Measurements from ENCODE around the gene WRAP53. TPM values are rescaled to one million over a fixed set of nuclear protein-coding genes. Genes with fewer than 3 reads are reported as not detected.

Gene WRAP53
- total and polyA plus RNA-seq, 10 of the 15 experiments (the other 5 are each of a cell fraction or from before 2014, with no cell fraction given) = 1.9 to 42.0 (median 21.9) TPM

DNA sequence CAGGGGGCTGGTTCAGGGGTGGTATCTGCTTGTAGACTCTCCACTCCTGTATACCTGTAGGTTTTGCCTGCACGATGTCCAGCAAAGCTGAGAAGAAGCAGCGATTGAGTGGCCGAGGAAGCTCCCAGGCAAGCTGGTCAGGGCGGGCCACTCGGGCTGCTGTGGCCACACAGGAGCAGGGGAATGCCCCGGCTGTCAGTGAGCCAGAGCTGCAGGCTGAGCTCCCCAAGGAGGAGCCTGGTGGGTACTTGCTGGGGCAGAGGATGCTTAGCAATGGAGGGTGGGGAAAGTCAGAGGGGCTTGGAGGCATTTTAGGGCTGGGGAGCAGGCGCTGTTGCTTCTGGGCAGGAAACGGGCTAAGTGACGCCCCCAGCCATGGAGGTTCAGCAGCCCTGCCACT lies 31.4 kb downstream of the WRAP53 start:
- BruUV-seq (replicated peaks) = no TSS peak
- TF ChIP-seq SUZ12 (IDR thresholded peaks at IDR 0.05; ENCODE audit: unreplicated experiment) = no peak
- no peak for TF ChIP-seq CREB1 (IDR thresholded peaks at IDR 0.05; ENCODE audit: low read depth)
- TF ChIP-seq, protein P1, sequence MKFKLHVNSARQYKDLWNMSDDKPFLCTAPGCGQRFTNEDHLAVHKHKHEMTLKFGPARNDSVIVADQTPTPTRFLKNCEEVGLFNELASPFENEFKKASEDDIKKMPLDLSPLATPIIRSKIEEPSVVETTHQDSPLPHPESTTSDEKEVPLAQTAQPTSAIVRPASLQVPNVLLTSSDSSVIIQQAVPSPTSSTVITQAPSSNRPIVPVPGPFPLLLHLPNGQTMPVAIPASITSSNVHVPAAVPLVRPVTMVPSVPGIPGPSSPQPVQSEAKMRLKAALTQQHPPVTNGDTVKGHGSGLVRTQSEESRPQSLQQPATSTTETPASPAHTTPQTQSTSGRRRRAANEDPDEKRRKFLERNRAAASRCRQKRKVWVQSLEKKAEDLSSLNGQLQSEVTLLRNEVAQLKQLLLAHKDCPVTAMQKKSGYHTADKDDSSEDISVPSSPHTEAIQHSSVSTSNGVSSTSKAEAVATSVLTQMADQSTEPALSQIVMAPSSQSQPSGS (IDR thresholded peaks at IDR 0.05; ENCODE audit: low read length) = no peak
- no peak for TF ChIP-seq YY1 (IDR thresholded peaks at IDR 0.05; ENCODE audit: low read depth, low read length)
- TF ChIP-seq CBFB (IDR thresholded peaks at IDR 0.05; ENCODE audit: low read depth) = no peak
- TF ChIP-seq, protein P2, sequence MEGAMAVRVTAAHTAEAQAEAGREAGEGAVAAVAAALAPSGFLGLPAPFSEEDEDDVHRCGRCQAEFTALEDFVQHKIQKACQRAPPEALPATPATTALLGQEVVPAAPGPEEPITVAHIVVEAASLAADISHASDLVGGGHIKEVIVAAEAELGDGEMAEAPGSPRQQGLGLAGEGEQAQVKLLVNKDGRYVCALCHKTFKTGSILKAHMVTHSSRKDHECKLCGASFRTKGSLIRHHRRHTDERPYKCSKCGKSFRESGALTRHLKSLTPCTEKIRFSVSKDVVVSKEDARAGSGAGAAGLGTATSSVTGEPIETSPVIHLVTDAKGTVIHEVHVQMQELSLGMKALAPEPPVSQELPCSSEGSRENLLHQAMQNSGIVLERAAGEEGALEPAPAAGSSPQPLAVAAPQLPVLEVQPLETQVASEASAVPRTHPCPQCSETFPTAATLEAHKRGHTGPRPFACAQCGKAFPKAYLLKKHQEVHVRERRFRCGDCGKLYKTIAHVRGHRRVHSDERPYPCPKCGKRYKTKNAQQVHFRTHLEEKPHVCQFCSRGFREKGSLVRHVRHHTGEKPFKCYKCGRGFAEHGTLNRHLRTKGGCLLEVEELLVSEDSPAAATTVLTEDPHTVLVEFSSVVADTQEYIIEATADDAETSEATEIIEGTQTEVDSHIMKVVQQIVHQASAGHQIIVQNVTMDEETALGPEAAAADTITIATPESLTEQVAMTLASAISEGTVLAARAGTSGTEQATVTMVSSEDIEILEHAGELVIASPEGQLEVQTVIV (IDR thresholded peaks at IDR 0.05; ENCODE audit: borderline replicate concordance, partially characterized antibody) = no peak
- TF ChIP-seq, protein P3, sequence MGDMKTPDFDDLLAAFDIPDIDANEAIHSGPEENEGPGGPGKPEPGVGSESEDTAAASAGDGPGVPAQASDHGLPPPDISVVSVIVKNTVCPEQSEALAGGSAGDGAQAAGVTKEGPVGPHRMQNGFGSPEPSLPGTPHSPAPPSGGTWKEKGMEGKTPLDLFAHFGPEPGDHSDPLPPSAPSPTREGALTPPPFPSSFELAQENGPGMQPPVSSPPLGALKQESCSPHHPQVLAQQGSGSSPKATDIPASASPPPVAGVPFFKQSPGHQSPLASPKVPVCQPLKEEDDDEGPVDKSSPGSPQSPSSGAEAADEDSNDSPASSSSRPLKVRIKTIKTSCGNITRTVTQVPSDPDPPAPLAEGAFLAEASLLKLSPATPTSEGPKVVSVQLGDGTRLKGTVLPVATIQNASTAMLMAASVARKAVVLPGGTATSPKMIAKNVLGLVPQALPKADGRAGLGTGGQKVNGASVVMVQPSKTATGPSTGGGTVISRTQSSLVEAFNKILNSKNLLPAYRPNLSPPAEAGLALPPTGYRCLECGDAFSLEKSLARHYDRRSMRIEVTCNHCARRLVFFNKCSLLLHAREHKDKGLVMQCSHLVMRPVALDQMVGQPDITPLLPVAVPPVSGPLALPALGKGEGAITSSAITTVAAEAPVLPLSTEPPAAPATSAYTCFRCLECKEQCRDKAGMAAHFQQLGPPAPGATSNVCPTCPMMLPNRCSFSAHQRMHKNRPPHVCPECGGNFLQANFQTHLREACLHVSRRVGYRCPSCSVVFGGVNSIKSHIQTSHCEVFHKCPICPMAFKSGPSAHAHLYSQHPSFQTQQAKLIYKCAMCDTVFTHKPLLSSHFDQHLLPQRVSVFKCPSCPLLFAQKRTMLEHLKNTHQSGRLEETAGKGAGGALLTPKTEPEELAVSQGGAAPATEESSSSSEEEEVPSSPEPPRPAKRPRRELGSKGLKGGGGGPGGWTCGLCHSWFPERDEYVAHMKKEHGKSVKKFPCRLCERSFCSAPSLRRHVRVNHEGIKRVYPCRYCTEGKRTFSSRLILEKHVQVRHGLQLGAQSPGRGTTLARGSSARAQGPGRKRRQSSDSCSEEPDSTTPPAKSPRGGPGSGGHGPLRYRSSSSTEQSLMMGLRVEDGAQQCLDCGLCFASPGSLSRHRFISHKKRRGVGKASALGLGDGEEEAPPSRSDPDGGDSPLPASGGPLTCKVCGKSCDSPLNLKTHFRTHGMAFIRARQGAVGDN (IDR thresholded peaks at IDR 0.05) = no peak
- TF ChIP-seq BCL3 (IDR thresholded peaks at IDR 0.05; ENCODE audit: borderline replicate concordance, insufficient read depth, low read depth, low read length, poor library complexity, severe bottlenecking) = no peak
- no peak for TF ChIP-seq HDAC6 (IDR thresholded peaks at IDR 0.05; ENCODE audit: unreplicated experiment)
- no peak for TF ChIP-seq PML (IDR thresholded peaks at IDR 0.05; ENCODE audit: low read length)
- Histone ChIP-seq H3K9ac (ENCODE audit: control insufficient read depth, insufficient read depth, low read length) (no peak overlapping the region), H3K4me1 (ENCODE audit: control insufficient read depth, insufficient read depth, low read length) (no peaks in the 10 kb centered on the region), H3K9me3 (replicated peaks; ENCODE audit: control insufficient read depth, insufficient read depth, low read length) (no peaks in the 10 kb centered on the region), H3K79me2 (ENCODE audit: control insufficient read depth, insufficient read depth, low read length) (no peaks in the 10 kb centered on the region), H4K20me1 (ENCODE audit: control insufficient read depth, insufficient read depth) (no peaks in the 10 kb centered on the region), H3K27ac (ENCODE audit: control insufficient read depth, insufficient read depth) (no peak overlapping the region), H3K36me3 (ENCODE audit: control insufficient read depth in 2 of 2, insufficient read depth in 2 of 2, low read length in 1 of 2) (no peaks in the 10 kb centered on the region), H3K4me3 (no peak overlapping the region), H3K27me3 (replicated peaks in 1 of 2; ENCODE audit: control insufficient read depth in 2 of 2, insufficient read depth in 2 of 2, low read length in 1 of 2) (peaks cover 6 to 7% of the 10 kb centered on the region in 2 experiments; a peak in 3 of 4 replicates), H3K4me2 (ENCODE audit: control insufficient read depth, insufficient read depth) (no peak overlapping the region), H2AFZ (ENCODE audit: control insufficient read depth, low read depth, low read length) (no peak overlapping the region)
- CTCF ChIA-PET = no interaction called here
- RAD21 ChIA-PET (ENCODE audit: unreplicated experiment) = no interaction called here
- 22% methylated on average over 9 of the region's 9 CpGs for WGBS (ENCODE audit: insufficient coverage, insufficient replicate concordance, low lambda C conversion rate, missing lambda C conversion rate)
- SMC1A ChIA-PET (ENCODE audit: uncharacterized antibody, unreplicated experiment) = no interaction called here
- no peak for DNase-seq (ENCODE audit: low read depth, low spot score)
- in situ Hi-C loops (cut with MboI) = no loop called here
- intact Hi-C loops (cut with micrococcal nuclease; ENCODE audit: unreplicated experiment) = no loop called here
- no peak for FAIRE-seq
- POLR2A ChIA-PET = no interaction called here
- no peak for ATAC-seq
